MM.1S (cell line): ENCODE measurements around the gene CPS1.

Experiments
- EZH2 ChIP-seq: fragments of 300-600 bp; sonication (generic); optimal IDR thresholded peaks from 2 replicates; pipeline ENCODE3; 2017; ENCODE audit warnings: low read depth, mild to moderate bottlenecking, antibody characterized with exemption, low read length, mixed read lengths
- TF ChIP-seq, protein P1 (sequence below): fragments of 300-600 bp; sonication (generic); IDR thresholded peaks from 2 replicates; pipeline ENCODE4 v1.5.1; 2016; ENCODE audit warnings: antibody characterized with exemption, low read length, mixed read lengths

DNA sequence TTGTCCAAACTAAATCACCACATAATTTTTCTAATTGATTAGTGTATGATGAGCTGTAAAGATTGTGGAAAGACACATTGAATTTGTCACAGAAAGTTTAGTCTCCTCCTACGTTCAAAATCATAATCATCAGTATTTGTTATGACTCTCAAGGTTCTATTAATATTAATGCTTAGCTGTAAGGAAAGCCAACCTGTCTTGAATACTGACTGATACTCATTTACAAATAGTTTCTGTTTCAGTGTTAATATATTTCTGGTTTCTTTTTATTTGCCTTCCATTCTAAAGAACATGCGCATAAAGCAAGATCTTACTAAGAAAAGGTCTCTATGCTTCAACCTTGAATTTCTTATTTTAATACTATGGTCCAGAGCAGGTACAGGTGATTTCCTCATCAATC is 55.1 kb downstream of the CPS1 start:
- TF ChIP-seq, protein P1, sequence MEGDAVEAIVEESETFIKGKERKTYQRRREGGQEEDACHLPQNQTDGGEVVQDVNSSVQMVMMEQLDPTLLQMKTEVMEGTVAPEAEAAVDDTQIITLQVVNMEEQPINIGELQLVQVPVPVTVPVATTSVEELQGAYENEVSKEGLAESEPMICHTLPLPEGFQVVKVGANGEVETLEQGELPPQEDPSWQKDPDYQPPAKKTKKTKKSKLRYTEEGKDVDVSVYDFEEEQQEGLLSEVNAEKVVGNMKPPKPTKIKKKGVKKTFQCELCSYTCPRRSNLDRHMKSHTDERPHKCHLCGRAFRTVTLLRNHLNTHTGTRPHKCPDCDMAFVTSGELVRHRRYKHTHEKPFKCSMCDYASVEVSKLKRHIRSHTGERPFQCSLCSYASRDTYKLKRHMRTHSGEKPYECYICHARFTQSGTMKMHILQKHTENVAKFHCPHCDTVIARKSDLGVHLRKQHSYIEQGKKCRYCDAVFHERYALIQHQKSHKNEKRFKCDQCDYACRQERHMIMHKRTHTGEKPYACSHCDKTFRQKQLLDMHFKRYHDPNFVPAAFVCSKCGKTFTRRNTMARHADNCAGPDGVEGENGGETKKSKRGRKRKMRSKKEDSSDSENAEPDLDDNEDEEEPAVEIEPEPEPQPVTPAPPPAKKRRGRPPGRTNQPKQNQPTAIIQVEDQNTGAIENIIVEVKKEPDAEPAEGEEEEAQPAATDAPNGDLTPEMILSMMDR: no peak
- TF ChIP-seq EZH2: no peak
